Mucosa of descending colon (tissue), 3 donors: ENCODE data around the gene STING1. TPM values are rescaled to one million over a fixed set of nuclear protein-coding genes. Genes with fewer than 3 reads are reported as not detected.
A peak's percentile ranks its signal among the peaks of the same experiment; 100 is the strongest.
"Not testable (repeated sequence)": the region's sequence is repeated elsewhere in the genome, so short reads cannot be mapped to it uniquely, and the experiment has no call there.

ENCODE experiments used
- ATAC-seq: fragments of 200-7000 bp; cut with Tn5 transposase; one replicate; pipeline ENCODE4 v1.9.1; 2020; ENCODE audit warnings: mild to moderate bottlenecking, moderate library complexity
- DNase-seq, 3 donors: peaks; one replicate each; pipeline ENCODE4 v3.0.0-alpha.2; 2020
- H3K36me3 ChIP-seq: fragments of 200-600 bp; one replicate; pipeline ENCODE4 v1.8.0; 2021; ENCODE audit warnings: low read depth, mild to moderate bottlenecking
- H3K4me1 ChIP-seq: fragments of 200-600 bp; one replicate; pipeline ENCODE4 v1.8.0; 2021; ENCODE audit warnings: low read depth, mild to moderate bottlenecking
- H3K4me3 ChIP-seq: fragments of 200-600 bp; one replicate; pipeline ENCODE4 v1.8.0; 2021; ENCODE audit warnings: mild to moderate bottlenecking
- H3K9me3 ChIP-seq: fragments of 200-600 bp; one replicate; pipeline ENCODE4 v1.8.0; 2021; ENCODE audit warnings: mild to moderate bottlenecking
- CTCF ChIP-seq: fragments of 200-600 bp; IDR thresholded peaks from one replicate; pipeline ENCODE4 v1.8.0; 2022; ENCODE audit warnings: antibody characterized with exemption, mild to moderate bottlenecking
- intact Hi-C, 2 donors: fragments of 100-400 bp; cut with DNase I in 1 of 2; cut with micrococcal nuclease in 1 of 2; formaldehyde crosslinking; loops; one replicate each; pipeline versions ENCODE4 v1.11.0 to v1.11.1; 2022; cut with DNase I, micrococcal nuclease
- total RNA-seq, 3 donors: library from RNA; stranded (reverse); fragmentation: NEBNext Ultra II Directional in 2 of 3; extraction: Animal tissue kit (Norgen Biotek cat#: 25700) in 2 of 3; gene quantifications; one replicate each; pipeline versions ENCODE4 v1.2.1 to v1.2.4, GENCODE V29; 2021 to 2023
- donor health status: DM: no; HTN: no; CAD: no; lungs with moderate emphysema.
- donor health status: DM: no; HTN: no; CAD: no.
- donor health status: DM: no; HTN: yes; CAD: no.

STING1 gene
- total RNA-seq, 3 donors from 2014 or later, result 27.0 to 63.3 (median 31.1) TPM

GRCh38 chr5:139513852-139514485, 31.4 kb upstream of the STING1 start:
- ATAC-seq (no peak), DNase-seq (no peak)
- Histone ChIP-seq H3K9me3 (no peaks in the 10 kb centered on the region), H3K36me3 (no peaks in the 10 kb centered on the region), H3K4me3 (no peak overlapping the region), H3K4me1 (peaks cover 3% of the 10 kb centered on the region)
- intact Hi-C loops, result loop anchor here in 1 of 2 donors (2.0 kb wide), 1 partner anchor 91 kb away; no protein-coding TSS in a partner anchor
- TF ChIP-seq CTCF, result no peak

GRCh38 chr5:139513434-139513833, 30.9 kb upstream of the STING1 start:
- DNase-seq (peak; percentile 78 to 95 (median 90)), ATAC-seq (peak; percentile 84)
- not testable (repeated sequence) for H3K4me1 ChIP-seq, H3K9me3 ChIP-seq, H3K36me3 ChIP-seq, H3K4me3 ChIP-seq
- intact Hi-C loops, result loop anchor here in 1 of 2 donors (2.0 kb wide), 1 partner anchor 91 kb away; no protein-coding TSS in a partner anchor
- TF ChIP-seq CTCF, result peak; percentile 33

- intact Hi-C loops, result loop anchor here in 1 of 2 donors (2.0 kb wide), 1 partner anchor 90 kb away; no protein-coding TSS in a partner anchor
- ATAC-seq, result no peak
- Histone ChIP-seq H3K4me1 (peaks cover 3% of the 10 kb centered on the region), H3K36me3 (no peaks in the 10 kb centered on the region), H3K9me3 (no peaks in the 10 kb centered on the region), H3K4me3 (no peak overlapping the region)
- DNase-seq, result no peak
- TF ChIP-seq CTCF, result no peak
These were observed 30.3 kb upstream of the STING1 start for GRCh38 chr5:139512786-139513390.

- H3K36me3 ChIP-seq, H3K9me3 ChIP-seq, ATAC-seq, H3K4me1 ChIP-seq, DNase-seq, H3K4me3 ChIP-seq, intact Hi-C loops: not testable (repeated sequence)
These were observed 22.2 kb upstream of the STING1 start for GRCh38 chr5:139504722-139505121.

- H3K9me3 ChIP-seq, ATAC-seq, H3K36me3 ChIP-seq, H3K4me1 ChIP-seq, DNase-seq, H3K4me3 ChIP-seq, intact Hi-C loops: not testable (repeated sequence)
These were observed 21.3 kb upstream of the STING1 start for GRCh38 chr5:139503879-139504278.

GRCh38 chr5:139503036-139503817, 20.7 kb upstream of the STING1 start:
- H3K9me3 ChIP-seq, H3K36me3 ChIP-seq, H3K4me3 ChIP-seq, H3K4me1 ChIP-seq, intact Hi-C loops, DNase-seq, ATAC-seq: not testable (repeated sequence)

- Histone ChIP-seq H3K4me3 (no peak overlapping the region), H3K9me3 (no peaks in the 10 kb centered on the region), H3K36me3 (no peaks in the 10 kb centered on the region), H3K4me1 (no peaks in the 10 kb centered on the region)
- intact Hi-C loops, result no loop called here
- ATAC-seq (no peak), DNase-seq (no peak)
- TF ChIP-seq CTCF, result no peak
These were observed 18.8 kb upstream of the STING1 start for GRCh38 chr5:139501381-139501780.
